IPS-18c (cell line): Measurements from ENCODE around the gene ETV4.

Source experiments
- H3K4me3 ChIP-seq: 2 replicates; pipeline ENCODE4 v1.7.0; 2013; ENCODE audit warnings: low read depth, mild to moderate bottlenecking, low read length, moderate library complexity; ENCODE audit not compliant: insufficient read depth
- H3K9me3 ChIP-seq: one replicate; pipeline ENCODE4 v1.6.1; 2013; ENCODE audit warnings: mild to moderate bottlenecking, low read length, moderate library complexity; ENCODE audit not compliant: control insufficient read depth, insufficient read depth

The ETV4 gene

GRCh38 chr17:43576563-43577229 is 30.6 kb upstream of the ETV4 start:
- Histone ChIP-seq H3K9me3 (no peaks in the 10 kb centered on the region), H3K4me3 (no peak overlapping the region)

DNA sequence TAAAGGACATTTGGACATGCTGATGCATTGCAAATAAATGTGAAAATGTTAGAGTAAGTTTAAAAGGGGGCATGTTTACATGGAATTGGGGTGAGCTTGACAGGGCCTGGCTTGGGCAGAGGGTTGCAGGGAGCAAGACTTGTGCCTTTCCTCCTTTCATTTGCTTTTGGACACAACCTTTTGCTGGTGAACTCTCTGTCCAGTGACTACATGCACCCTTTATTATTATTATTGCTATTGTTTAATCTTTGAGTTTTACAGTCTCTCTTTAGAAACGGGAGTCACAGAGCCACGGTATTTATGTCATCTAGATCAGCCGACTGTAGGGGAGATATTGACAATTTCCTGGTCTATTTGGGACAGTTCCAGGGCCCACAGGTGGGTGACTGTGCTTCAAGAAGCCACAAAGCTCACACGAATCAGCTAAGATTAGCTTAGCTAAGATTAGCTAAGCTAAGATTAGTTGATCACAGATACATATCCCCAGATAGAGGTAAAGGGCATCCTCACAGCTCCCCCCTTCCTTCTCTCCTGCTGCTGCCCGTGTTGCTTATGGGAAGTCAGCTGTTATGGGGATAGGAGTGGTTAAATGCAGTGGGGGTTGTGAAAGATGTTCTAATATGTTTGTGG is 28.9 kb upstream of the ETV4 start:
- Histone ChIP-seq H3K9me3 (no peaks in the 10 kb centered on the region), H3K4me3 (no peak overlapping the region)

- Histone ChIP-seq H3K4me3 (no peak overlapping the region), H3K9me3 (no peaks in the 10 kb centered on the region)
Measured at GRCh38 chr17:43574348-43574747, 28.2 kb upstream of the ETV4 start.

- Histone ChIP-seq H3K9me3 (no peaks in the 10 kb centered on the region), H3K4me3 (no peak overlapping the region)
Measured at GRCh38 chr17:43573579-43574321, 27.6 kb upstream of the ETV4 start.

- no peaks in the 10 kb centered on the region for H3K9me3 ChIP-seq
- no peak overlapping the region for H3K4me3 ChIP-seq
Measured at GRCh38 chr17:43572368-43572980, 26.3 kb upstream of the ETV4 start.

GRCh38 chr17:43570518-43570928 is 24.4 kb upstream of the ETV4 start:
- H3K4me3 ChIP-seq = no peak overlapping the region

GRCh38 chr17:43568506-43569082 is 22.5 kb upstream of the ETV4 start:
- H3K4me3 ChIP-seq = no peak overlapping the region
- H3K9me3 ChIP-seq = no peaks in the 10 kb centered on the region

More at GRCh38 chr17:43570518-43570928, 24.4 kb upstream of the ETV4 start:
- no peaks in the 10 kb centered on the region for H3K9me3 ChIP-seq

DNA sequence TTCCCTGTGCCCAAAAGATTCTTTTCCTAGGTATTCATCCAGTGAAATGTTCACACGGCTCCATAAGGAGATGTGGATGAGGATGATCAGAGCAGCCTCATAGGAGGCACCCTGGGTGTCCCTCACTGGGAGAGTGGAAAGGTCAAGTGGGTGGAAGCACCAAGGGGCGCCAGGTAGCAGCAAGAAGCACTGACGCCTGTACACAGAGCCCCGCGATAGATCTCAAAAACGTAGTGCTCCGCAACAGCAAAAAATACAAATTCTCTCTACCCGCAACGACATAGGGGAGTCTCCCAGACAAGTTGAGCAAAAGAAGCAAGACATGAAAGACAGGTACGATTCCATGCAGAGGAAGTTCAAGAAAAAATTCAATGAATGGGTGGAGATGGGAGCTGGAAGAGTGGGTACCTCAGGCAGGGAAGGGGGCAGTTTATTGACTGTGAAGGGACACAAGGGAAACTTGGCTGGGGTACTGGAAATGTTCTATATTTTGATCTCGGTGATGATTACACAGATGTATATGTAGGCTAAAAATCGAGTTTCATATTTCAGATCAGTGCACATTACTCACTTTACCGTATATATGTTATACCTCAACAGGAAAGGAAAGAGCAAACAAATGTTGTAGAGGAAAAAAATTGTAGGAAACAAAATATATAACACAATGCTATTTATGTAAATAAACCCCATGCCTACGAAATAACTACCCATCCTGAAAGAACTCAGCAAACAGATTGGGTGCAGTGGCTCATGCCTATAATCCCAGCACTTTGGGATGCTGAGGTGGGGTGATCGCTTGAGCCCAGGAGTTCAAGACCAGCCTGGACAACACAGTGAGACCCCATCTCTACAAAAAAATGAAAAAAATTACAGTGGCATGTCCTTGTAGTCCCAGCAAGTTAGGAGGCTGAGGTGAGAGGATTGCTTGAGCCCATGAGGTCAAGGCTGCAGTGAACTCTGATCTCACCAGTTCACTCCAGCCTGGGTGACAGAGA is 17.8 kb upstream of the ETV4 start:
- Histone ChIP-seq H3K9me3 (no peaks in the 10 kb centered on the region), H3K4me3 (no peak overlapping the region)

DNA sequence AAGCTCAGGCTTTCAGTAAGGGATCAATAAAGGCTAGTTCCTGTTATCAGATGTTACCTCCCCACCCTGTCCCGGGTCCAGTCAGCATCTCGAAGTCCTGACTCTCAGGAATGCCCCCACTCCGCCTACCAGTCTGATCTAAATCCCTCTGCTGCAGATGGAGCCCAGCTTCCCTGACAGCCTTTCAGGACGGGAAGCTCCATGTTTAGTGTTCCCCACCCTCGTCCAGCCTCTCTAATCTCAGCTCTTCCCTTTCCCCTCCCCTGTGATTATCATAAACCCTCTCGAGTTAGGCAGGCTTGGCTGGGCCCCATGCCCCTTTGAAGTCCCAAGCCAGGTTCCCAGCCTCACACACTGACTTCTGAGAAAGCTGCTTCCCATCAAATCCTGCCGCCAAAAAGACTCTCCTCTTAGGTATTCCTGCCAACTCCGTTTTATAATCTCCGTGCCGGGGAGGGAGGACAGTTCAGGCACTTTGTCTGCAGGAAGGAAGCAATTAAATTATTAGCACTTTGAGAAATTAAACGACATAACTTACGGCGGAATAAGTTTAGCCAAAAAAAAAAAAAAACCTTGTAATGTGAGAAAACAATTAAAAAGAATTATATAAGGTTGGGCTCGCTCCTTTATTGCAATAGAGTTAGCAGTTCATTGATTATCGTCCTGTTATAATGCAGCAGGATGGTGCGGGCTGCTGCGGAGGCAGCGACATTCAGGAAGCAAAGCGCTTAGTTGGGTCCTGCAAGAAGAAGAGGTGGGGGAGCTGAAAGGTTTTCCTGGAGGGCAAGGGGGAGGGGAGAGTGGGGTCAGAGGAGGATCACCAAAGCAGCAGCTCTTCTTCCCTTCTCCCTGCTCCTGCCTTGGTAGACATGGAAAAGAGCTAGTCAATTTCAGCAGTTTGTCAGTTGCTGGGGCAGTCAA is 16.8 kb upstream of the ETV4 start:
- Histone ChIP-seq H3K9me3 (peaks cover 3% of the 10 kb centered on the region), H3K4me3 (no peak overlapping the region)

DNA sequence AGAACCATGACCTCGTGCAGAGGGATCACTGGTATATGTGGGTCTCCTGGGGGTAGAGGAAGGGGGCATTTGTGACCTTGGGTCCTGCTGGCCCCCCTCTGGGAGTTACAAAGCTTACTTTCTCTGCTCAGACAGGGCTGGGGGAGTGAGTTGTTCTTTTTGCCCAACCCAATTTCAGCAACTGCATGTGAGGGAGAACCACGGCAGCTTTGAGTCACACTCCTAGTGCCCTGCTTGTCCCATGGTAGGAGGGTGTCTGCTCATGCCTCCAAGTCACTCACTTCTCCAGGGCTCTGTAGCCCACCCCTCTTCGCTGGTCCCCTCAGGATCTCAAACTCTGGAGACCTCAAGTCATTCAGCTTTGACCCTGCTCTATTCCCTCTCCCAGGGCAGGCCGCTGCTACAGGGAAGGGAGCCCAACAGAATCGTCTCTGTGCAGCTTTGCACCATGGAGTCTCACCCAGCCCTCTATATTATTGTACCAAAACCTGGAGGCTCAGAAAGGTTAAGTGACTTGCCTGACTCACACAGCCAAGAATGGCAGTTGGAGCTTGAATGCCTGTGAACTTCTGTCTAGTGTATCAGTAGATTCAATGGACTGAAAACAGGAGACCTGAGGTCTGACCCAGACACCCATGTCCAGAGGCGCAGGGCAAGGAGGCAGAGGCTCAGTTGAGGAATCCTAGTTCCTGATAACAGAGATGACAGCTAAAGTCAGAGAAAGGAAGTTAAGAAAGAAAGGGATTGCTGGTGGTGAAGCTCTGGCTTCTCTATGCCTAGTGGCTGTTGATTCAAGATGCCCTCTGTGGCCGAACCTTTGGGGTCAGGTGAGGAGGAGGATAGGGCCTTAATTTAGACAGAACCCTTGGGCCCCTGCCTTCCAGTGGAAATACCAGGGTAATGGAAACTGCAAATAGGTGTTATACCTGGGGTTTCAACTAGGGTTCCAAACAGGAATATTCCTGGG is 14.6 kb upstream of the ETV4 start:
- Histone ChIP-seq H3K9me3 (peaks cover 3% of the 10 kb centered on the region), H3K4me3 (no peak overlapping the region)

- H3K9me3 ChIP-seq = peaks cover 3% of the 10 kb centered on the region
- H3K4me3 ChIP-seq = no peak overlapping the region
Measured at GRCh38 chr17:43559161-43559816, 13.1 kb upstream of the ETV4 start.

GRCh38 chr17:43558805-43559160 is 12.6 kb upstream of the ETV4 start:
- Histone ChIP-seq H3K9me3 (peaks cover 3% of the 10 kb centered on the region), H3K4me3 (no peak overlapping the region)

DNA sequence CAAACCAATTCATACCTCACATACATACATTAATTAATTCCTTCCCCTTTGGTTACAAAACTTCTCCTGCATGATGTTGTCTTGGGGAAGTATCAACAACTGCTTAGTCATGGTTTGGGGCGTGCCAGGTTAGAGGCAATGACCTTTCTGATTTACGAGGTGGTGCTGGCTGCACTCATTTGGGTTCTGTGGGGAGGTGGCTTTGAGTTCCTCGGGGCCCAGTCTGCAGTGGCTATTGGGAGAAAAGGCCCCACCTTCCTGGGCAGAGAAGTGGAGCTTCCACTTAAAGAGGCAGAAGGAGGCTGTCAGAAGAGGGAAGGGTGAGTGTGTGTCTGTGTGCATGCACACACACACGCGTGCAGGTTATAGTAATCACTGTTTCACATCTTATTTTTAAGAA is 10.2 kb upstream of the ETV4 start:
- Histone ChIP-seq H3K4me3 (no peak overlapping the region), H3K9me3 (peaks cover 3% of the 10 kb centered on the region)

DNA sequence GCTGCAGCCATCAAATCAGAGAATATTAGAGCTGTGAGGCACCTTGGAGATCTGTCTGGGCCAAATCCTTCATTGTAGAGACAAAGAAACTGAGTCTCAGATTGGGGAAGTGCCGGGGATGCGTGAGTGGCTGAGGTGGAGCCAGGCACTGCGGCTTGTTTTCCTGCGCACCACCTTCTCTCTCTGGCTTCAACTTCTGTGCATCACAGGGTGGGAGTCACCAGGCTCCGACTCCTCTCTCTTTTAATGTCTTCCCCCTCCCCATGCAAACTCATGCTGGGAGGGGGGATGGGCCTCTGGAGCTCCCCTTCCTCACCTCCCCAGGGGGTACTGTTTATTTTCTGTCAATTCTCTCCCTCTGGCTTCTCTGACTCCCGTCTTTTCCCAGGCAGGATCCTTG is 8.7 kb upstream of the ETV4 start:
- Histone ChIP-seq H3K4me3 (no peak overlapping the region), H3K9me3 (peaks cover 3% of the 10 kb centered on the region)
